MM.1S (cell line): ENCODE results near the gene ELOVL2.

Source experiments
- EZH2 ChIP-seq: fragments of 300-600 bp; sonication (generic); optimal IDR thresholded peaks from 2 replicates; pipeline ENCODE3; 2017; ENCODE audit warnings: low read depth, mild to moderate bottlenecking, antibody characterized with exemption, low read length, mixed read lengths
- TF ChIP-seq, protein P1 (sequence below): fragments of 300-600 bp; sonication (generic); IDR thresholded peaks from 2 replicates; pipeline ENCODE4 v1.5.1; 2016; ENCODE audit warnings: antibody characterized with exemption, low read length, mixed read lengths

- TF ChIP-seq, protein P1, sequence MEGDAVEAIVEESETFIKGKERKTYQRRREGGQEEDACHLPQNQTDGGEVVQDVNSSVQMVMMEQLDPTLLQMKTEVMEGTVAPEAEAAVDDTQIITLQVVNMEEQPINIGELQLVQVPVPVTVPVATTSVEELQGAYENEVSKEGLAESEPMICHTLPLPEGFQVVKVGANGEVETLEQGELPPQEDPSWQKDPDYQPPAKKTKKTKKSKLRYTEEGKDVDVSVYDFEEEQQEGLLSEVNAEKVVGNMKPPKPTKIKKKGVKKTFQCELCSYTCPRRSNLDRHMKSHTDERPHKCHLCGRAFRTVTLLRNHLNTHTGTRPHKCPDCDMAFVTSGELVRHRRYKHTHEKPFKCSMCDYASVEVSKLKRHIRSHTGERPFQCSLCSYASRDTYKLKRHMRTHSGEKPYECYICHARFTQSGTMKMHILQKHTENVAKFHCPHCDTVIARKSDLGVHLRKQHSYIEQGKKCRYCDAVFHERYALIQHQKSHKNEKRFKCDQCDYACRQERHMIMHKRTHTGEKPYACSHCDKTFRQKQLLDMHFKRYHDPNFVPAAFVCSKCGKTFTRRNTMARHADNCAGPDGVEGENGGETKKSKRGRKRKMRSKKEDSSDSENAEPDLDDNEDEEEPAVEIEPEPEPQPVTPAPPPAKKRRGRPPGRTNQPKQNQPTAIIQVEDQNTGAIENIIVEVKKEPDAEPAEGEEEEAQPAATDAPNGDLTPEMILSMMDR: no peak
- TF ChIP-seq EZH2: no peak
Measured at GRCh38 chr6:11054722-11055121, 10.6 kb upstream of the ELOVL2 start.
